HG02642 (cell line): ENCODE measurements around the gene HDLBP.

Experiments used
- ATAC-seq: cut with Tn5 transposase; IDR thresholded peaks from one replicate; pipeline ENCODE4 v1.9.1; 2021; ENCODE audit warnings: mild to moderate bottlenecking; ENCODE audit not compliant: unreplicated experiment, poor library complexity

HDLBP gene

GRCh38 chr2:241182531-241183133 lies 132.8 kb downstream of the HDLBP start:
- ATAC-seq = no peak

GRCh38 chr2:241182126-241182525 lies 133.3 kb downstream of the HDLBP start:
- no peak for ATAC-seq

- ATAC-seq = no peak
Observed at GRCh38 chr2:241180495-241180894, 135.0 kb downstream of the HDLBP start.

GRCh38 chr2:241179899-241180298 lies 135.6 kb downstream of the HDLBP start:
- ATAC-seq = no peak

- no peak for ATAC-seq
Observed at GRCh38 chr2:241178961-241179360, 136.5 kb downstream of the HDLBP start.

- no peak for ATAC-seq
Observed at GRCh38 chr2:241177526-241178334, 137.7 kb downstream of the HDLBP start.
